ENCODE measurements around the gene AKNAD1. TPM values are rescaled to one million over a fixed set of nuclear protein-coding genes. Genes with fewer than 3 reads are reported as not detected.

The AKNAD1 gene
- total and polyA plus RNA-seq, 2 of the 8 experiments (the other 6 are each of a cell fraction or from before 2014, with no cell fraction given) = not detected

GRCh38 chr1:108845446-108845845 is 11.4 kb downstream of the AKNAD1 start (continued):
- TF ChIP-seq, protein P1, sequence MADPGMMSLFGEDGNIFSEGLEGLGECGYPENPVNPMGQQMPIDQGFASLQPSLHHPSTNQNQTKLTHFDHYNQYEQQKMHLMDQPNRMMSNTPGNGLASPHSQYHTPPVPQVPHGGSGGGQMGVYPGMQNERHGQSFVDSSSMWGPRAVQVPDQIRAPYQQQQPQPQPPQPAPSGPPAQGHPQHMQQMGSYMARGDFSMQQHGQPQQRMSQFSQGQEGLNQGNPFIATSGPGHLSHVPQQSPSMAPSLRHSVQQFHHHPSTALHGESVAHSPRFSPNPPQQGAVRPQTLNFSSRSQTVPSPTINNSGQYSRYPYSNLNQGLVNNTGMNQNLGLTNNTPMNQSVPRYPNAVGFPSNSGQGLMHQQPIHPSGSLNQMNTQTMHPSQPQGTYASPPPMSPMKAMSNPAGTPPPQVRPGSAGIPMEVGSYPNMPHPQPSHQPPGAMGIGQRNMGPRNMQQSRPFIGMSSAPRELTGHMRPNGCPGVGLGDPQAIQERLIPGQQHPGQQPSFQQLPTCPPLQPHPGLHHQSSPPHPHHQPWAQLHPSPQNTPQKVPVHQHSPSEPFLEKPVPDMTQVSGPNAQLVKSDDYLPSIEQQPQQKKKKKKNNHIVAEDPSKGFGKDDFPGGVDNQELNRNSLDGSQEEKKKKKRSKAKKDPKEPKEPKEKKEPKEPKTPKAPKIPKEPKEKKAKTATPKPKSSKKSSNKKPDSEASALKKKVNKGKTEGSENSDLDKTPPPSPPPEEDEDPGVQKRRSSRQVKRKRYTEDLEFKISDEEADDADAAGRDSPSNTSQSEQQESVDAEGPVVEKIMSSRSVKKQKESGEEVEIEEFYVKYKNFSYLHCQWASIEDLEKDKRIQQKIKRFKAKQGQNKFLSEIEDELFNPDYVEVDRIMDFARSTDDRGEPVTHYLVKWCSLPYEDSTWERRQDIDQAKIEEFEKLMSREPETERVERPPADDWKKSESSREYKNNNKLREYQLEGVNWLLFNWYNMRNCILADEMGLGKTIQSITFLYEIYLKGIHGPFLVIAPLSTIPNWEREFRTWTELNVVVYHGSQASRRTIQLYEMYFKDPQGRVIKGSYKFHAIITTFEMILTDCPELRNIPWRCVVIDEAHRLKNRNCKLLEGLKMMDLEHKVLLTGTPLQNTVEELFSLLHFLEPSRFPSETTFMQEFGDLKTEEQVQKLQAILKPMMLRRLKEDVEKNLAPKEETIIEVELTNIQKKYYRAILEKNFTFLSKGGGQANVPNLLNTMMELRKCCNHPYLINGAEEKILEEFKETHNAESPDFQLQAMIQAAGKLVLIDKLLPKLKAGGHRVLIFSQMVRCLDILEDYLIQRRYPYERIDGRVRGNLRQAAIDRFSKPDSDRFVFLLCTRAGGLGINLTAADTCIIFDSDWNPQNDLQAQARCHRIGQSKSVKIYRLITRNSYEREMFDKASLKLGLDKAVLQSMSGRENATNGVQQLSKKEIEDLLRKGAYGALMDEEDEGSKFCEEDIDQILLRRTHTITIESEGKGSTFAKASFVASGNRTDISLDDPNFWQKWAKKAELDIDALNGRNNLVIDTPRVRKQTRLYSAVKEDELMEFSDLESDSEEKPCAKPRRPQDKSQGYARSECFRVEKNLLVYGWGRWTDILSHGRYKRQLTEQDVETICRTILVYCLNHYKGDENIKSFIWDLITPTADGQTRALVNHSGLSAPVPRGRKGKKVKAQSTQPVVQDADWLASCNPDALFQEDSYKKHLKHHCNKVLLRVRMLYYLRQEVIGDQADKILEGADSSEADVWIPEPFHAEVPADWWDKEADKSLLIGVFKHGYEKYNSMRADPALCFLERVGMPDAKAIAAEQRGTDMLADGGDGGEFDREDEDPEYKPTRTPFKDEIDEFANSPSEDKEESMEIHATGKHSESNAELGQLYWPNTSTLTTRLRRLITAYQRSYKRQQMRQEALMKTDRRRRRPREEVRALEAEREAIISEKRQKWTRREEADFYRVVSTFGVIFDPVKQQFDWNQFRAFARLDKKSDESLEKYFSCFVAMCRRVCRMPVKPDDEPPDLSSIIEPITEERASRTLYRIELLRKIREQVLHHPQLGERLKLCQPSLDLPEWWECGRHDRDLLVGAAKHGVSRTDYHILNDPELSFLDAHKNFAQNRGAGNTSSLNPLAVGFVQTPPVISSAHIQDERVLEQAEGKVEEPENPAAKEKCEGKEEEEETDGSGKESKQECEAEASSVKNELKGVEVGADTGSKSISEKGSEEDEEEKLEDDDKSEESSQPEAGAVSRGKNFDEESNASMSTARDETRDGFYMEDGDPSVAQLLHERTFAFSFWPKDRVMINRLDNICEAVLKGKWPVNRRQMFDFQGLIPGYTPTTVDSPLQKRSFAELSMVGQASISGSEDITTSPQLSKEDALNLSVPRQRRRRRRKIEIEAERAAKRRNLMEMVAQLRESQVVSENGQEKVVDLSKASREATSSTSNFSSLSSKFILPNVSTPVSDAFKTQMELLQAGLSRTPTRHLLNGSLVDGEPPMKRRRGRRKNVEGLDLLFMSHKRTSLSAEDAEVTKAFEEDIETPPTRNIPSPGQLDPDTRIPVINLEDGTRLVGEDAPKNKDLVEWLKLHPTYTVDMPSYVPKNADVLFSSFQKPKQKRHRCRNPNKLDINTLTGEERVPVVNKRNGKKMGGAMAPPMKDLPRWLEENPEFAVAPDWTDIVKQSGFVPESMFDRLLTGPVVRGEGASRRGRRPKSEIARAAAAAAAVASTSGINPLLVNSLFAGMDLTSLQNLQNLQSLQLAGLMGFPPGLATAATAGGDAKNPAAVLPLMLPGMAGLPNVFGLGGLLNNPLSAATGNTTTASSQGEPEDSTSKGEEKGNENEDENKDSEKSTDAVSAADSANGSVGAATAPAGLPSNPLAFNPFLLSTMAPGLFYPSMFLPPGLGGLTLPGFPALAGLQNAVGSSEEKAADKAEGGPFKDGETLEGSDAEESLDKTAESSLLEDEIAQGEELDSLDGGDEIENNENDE (IDR thresholded peaks at IDR 0.05; ENCODE audit: insufficient replicate concordance, low read length) = no peak
- TF ChIP-seq RNF2 (IDR thresholded peaks at IDR 0.05; ENCODE audit: borderline replicate concordance, low read depth, low read length, missing control alignments, poor library complexity, severe bottlenecking) (no peak), CBX8 (IDR thresholded peaks at IDR 0.05; ENCODE audit: borderline replicate concordance, low read depth, low read length) (no peak), PHF8 (conservative IDR thresholded peaks at IDR 0.05; ENCODE audit: low read depth, low read length) (no peak), CHD1 (IDR thresholded peaks at IDR 0.05; ENCODE audit: low read depth, low read length) (no peak), SIN3A (conservative IDR thresholded peaks at IDR 0.05 in 1 of 2, IDR thresholded peaks at IDR 0.05 in 1 of 2; ENCODE audit: low read depth in 1 of 2, low read length in 2 of 2) (no peak), BACH1 (IDR thresholded peaks at IDR 0.05; ENCODE audit: low read length) (no peak), TAF7 (optimal IDR thresholded peaks at IDR 0.05; ENCODE audit: borderline replicate concordance, low read depth, low read length) (no peak)
- TF ChIP-seq, protein P2, sequence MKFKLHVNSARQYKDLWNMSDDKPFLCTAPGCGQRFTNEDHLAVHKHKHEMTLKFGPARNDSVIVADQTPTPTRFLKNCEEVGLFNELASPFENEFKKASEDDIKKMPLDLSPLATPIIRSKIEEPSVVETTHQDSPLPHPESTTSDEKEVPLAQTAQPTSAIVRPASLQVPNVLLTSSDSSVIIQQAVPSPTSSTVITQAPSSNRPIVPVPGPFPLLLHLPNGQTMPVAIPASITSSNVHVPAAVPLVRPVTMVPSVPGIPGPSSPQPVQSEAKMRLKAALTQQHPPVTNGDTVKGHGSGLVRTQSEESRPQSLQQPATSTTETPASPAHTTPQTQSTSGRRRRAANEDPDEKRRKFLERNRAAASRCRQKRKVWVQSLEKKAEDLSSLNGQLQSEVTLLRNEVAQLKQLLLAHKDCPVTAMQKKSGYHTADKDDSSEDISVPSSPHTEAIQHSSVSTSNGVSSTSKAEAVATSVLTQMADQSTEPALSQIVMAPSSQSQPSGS (IDR thresholded peaks at IDR 0.05; ENCODE audit: low read length) = no peak
